Thoracic aorta (tissue), 2 donors: ENCODE results near the gene SLC26A6. TPM values are rescaled to one million over a fixed set of nuclear protein-coding genes. Genes with fewer than 3 reads are reported as not detected.
A peak's percentile ranks its signal among the peaks of the same experiment; 100 is the strongest.

Source experiments
- ATAC-seq: fragments of 150-250 bp; one replicate; pipeline ENCODE4 v1.8.0; 2017; ENCODE audit warnings: low read depth; ENCODE audit not compliant: insufficient number of reproducible peaks, low FRiP score
- DNase-seq: peaks from one replicate; pipeline ENCODE4 v3.0.0-alpha.2; 2020; ENCODE audit warnings: low spot score
- H3K27ac ChIP-seq, 2 donors: fragments of 200-600 bp; sonication (generic); 1 replicate in 1 of 2; 2 replicates in 1 of 2; pipeline ENCODE4 v1.5.1; 2016; ENCODE audit warnings: mild to moderate bottlenecking in 2 of 2, moderate library complexity in 2 of 2
- H3K27me3 ChIP-seq: fragments of 200-600 bp; sonication (generic); replicated peaks from 2 replicates; pipeline ENCODE4 v1.6.0; 2016; ENCODE audit warnings: mild to moderate bottlenecking; ENCODE audit not compliant: insufficient read depth
- H3K36me3 ChIP-seq: fragments of 200-600 bp; sonication (generic); one replicate; pipeline ENCODE4 v1.5.1; 2016
- H3K4me1 ChIP-seq, 2 donors: fragments of 200-600 bp; sonication (generic); 1 replicate in 1 of 2; 2 replicates in 1 of 2; pipeline versions ENCODE4 v1.5.1 to v1.6.0; 2016; ENCODE audit warnings: low read depth in 2 of 2, mild to moderate bottlenecking in 1 of 2; ENCODE audit not compliant: control insufficient read depth in 1 of 2
- H3K4me3 ChIP-seq: fragments of 200-600 bp; sonication (generic); 2 replicates; pipeline ENCODE4 v1.5.1; 2016; ENCODE audit warnings: mild to moderate bottlenecking
- H3K9me3 ChIP-seq: fragments of 200-600 bp; sonication (generic); 2 replicates; pipeline ENCODE4 v1.5.1; 2016
- total RNA-seq, 2 donors: library from RNA; depleted of rRNA; stranded (reverse); fragments of >200 nt; gene quantifications; one replicate each; pipeline versions ENCODE4 v1.1.0 to v1.2.3, GENCODE V29; 2016
- TF ChIP-seq, protein P1 (sequence below): fragments of 200-600 bp; sonication (generic); IDR thresholded peaks from one replicate; pipeline ENCODE4 v1.5.1; 2019; ENCODE audit warnings: antibody characterized with exemption

Gene SLC26A6
- total RNA-seq, 2 donors from 2014 or later = 93.9 to 102 TPM

DNA sequence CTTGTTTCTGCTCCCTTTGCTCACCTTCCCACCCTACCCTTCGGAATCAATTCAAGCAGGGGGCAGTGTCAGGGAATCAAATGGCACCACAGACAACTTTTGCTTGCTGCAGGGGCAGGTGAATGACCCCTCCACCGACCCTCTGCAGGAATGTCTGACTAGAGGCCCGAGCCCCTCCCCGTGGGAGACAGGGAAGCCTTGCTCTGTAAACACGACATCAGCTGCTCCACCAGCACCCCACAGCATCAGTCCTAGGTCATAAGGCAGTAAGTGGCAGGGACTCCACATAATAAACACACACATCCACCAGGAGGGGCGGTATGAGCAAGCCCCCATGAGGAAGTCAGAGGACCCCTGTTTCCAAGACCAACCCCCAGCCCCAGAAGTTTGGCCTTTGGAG, 2.0 kb upstream of the SLC26A6 start:
- ATAC-seq = no peak
- DNase-seq = no peak
- peaks cover 9% of the 10 kb centered on the region for H3K36me3 ChIP-seq
- H3K4me1 ChIP-seq = peaks cover 15 to 34% of the 10 kb centered on the region in 2 donors
- TF ChIP-seq, protein P1, sequence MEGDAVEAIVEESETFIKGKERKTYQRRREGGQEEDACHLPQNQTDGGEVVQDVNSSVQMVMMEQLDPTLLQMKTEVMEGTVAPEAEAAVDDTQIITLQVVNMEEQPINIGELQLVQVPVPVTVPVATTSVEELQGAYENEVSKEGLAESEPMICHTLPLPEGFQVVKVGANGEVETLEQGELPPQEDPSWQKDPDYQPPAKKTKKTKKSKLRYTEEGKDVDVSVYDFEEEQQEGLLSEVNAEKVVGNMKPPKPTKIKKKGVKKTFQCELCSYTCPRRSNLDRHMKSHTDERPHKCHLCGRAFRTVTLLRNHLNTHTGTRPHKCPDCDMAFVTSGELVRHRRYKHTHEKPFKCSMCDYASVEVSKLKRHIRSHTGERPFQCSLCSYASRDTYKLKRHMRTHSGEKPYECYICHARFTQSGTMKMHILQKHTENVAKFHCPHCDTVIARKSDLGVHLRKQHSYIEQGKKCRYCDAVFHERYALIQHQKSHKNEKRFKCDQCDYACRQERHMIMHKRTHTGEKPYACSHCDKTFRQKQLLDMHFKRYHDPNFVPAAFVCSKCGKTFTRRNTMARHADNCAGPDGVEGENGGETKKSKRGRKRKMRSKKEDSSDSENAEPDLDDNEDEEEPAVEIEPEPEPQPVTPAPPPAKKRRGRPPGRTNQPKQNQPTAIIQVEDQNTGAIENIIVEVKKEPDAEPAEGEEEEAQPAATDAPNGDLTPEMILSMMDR = no peak
- no peaks in the 10 kb centered on the region for H3K27me3 ChIP-seq
- no peaks in the 10 kb centered on the region for H3K9me3 ChIP-seq
- H3K4me3 ChIP-seq = no peak overlapping the region
- no peak overlapping the region for H3K27ac ChIP-seq

DNA sequence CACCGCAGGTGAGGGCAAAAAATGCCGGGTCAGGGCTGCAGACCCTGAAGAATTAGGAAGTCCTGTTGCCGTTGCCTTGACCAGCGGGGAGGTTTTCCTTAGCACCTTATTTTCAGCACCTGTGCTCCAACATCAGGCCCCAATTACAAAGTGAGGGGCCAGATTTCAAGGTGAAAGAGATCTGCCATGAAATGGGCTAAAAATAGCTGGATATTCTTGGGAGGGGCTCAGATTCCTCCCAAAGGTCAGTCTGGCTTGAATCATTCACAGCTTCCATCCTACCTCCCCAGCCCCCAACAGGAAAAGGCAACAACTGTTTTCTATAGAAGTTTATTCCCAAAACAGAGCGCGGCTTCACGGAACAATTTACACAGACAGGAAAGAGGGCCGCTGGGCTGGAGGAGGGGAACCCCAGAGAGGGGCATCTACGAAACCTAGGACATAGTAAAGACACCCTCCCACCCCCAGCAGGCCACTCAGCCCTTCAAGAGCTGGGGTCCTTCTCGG, 941 bp upstream of the SLC26A6 start:
- Histone ChIP-seq H3K4me1 (peaks cover 15 to 34% of the 10 kb centered on the region in 2 donors), H3K27me3 (no peaks in the 10 kb centered on the region), H3K4me3 (peak overlapping the region; percentile 93), H3K27ac (peak overlapping the region; percentile 72 to 85), H3K36me3 (peaks cover 20% of the 10 kb centered on the region), H3K9me3 (no peaks in the 10 kb centered on the region)
- TF ChIP-seq, protein P1 = no peak
- ATAC-seq (no peak), DNase-seq (no peak)

DNA sequence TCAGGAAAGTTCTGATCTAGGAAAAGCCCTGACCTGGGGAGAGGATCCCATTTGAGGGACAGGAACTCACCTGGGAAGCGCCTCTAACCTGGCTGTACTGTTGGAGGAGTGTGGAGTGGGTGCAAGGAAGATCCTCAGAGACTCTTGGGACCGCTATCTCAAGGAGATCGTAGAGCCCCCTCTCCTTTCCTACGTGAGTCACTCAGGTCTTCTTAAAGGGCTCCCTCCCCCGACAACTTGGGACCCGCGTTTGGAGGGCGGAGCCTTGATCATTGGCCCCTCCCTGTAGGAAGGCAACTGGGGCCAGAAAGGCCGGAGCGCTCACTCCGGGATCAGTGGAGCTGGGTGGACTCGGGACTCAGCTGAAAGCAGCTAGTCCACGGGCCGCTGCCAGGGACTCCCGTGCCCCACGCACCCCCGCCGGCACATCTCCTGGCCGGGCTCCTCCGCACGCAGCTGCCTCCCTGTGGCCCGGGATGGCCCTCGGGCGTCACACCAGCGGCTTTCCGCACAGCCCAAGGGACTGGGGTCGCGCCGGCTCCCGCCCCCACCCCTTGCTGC, 520 bp downstream of the SLC26A6 start:
- ATAC-seq = no peak

DNA sequence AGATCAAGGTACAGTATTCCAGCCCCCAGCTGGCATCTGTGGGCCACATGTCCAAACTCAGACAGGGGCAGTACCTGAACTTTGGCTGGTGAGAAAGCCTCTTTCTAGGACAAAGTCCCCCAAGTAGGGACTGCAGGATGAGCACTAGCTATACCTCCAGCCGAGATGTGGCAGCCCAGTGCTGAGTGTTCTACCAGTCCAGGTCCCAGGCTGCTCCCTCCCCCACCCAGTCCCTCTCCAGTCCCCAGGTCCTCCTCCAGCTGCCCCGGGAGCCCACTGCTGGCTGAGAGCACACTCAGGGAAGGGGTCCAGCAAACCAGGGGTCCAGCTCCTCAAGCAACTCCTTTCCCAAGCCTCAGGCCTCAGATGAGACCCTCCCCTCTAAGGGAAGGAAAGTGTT, 1.5 kb downstream of the SLC26A6 start:
- H3K4me1 ChIP-seq = peaks cover 15 to 34% of the 10 kb centered on the region in 2 donors
- peaks cover 39% of the 10 kb centered on the region for H3K36me3 ChIP-seq
- DNase-seq = no peak
- peak overlapping the region; percentile 93 for H3K4me3 ChIP-seq
- H3K9me3 ChIP-seq = no peaks in the 10 kb centered on the region
- peak overlapping the region in 1 of 2 donors; percentile 85 for H3K27ac ChIP-seq
- TF ChIP-seq, protein P1 = no peak
- no peaks in the 10 kb centered on the region for H3K27me3 ChIP-seq
- ATAC-seq = no peak

More for the DNA sequence above, 520 bp downstream of the SLC26A6 start:
- Histone ChIP-seq H3K27me3 (no peaks in the 10 kb centered on the region), H3K9me3 (no peaks in the 10 kb centered on the region), H3K36me3 (peaks cover 34% of the 10 kb centered on the region), H3K27ac (peak overlapping the region; percentile 84 to 85), H3K4me3 (peak overlapping the region; percentile 93), H3K4me1 (peaks cover 15 to 34% of the 10 kb centered on the region in 2 donors)
- TF ChIP-seq, protein P1 = no peak
- DNase-seq = peak; percentile 36

DNA sequence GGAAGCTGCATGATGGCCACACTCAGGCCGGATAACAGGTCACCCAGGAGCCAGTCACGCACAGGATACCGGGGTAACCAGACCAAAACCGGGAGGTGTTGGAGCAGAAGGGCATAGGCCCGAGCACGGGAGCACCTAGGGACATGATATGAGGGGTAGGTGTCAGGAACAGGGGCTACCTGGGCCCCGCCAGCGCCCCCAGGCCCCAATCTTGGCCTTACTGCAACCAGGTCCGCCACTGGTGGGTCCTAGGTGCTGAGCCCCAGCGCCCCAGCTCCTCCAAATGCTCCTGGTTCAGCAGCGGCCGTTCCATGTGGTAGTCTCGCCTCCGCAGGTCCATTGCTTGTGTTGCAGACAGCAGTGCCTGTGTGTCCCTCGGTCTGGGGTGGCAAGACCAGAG, 2.0 kb downstream of the SLC26A6 start:
- no peak overlapping the region for H3K4me3 ChIP-seq
- H3K27me3 ChIP-seq = no peaks in the 10 kb centered on the region
- ATAC-seq (no peak), DNase-seq (no peak)
- no peak overlapping the region for H3K27ac ChIP-seq
- TF ChIP-seq, protein P1 = no peak
- peaks cover 40% of the 10 kb centered on the region for H3K36me3 ChIP-seq
- peaks cover 15 to 34% of the 10 kb centered on the region in 2 donors for H3K4me1 ChIP-seq
- no peaks in the 10 kb centered on the region for H3K9me3 ChIP-seq
